ENCODE results near the gene PRSS21. TPM values are rescaled to one million over a fixed set of nuclear protein-coding genes. Genes with fewer than 3 reads are reported as not detected.
A peak's percentile ranks its signal among the peaks of the same experiment; 100 is the strongest.

The PRSS21 gene
- total and polyA plus RNA-seq, 2 donors from 2014 or later, result 0.54 TPM; not detected in 1

GRCh38 chr16:2819179-2819938 is 2.3 kb downstream of the PRSS21 start:
- Histone ChIP-seq H3K9ac (ENCODE audit: low read length in 3 of 3) (no peak overlapping the region), H3K27ac (ENCODE audit: low read depth in 2 of 2, low read length in 2 of 2) (no peak overlapping the region), H3K9me3 (ENCODE audit: control insufficient read depth in 2 of 3, insufficient read depth in 1 of 3, low read length in 3 of 3) (no peaks in the 10 kb centered on the region), H3K36me3 (ENCODE audit: control insufficient read depth in 2 of 3, insufficient read depth in 3 of 3, low read length in 3 of 3) (no peaks in the 10 kb centered on the region), H3K27me3 (ENCODE audit: control insufficient read depth, insufficient read depth, low read length) (no peaks in the 10 kb centered on the region), H3K4me1 (ENCODE audit: control insufficient read depth in 2 of 3, insufficient read depth in 2 of 3, low read depth in 1 of 3, low read length in 3 of 3) (no peaks in the 10 kb centered on the region), H3K4me3 (ENCODE audit: low read length in 3 of 3) (no peak overlapping the region)
- TF ChIP-seq, protein P1, sequence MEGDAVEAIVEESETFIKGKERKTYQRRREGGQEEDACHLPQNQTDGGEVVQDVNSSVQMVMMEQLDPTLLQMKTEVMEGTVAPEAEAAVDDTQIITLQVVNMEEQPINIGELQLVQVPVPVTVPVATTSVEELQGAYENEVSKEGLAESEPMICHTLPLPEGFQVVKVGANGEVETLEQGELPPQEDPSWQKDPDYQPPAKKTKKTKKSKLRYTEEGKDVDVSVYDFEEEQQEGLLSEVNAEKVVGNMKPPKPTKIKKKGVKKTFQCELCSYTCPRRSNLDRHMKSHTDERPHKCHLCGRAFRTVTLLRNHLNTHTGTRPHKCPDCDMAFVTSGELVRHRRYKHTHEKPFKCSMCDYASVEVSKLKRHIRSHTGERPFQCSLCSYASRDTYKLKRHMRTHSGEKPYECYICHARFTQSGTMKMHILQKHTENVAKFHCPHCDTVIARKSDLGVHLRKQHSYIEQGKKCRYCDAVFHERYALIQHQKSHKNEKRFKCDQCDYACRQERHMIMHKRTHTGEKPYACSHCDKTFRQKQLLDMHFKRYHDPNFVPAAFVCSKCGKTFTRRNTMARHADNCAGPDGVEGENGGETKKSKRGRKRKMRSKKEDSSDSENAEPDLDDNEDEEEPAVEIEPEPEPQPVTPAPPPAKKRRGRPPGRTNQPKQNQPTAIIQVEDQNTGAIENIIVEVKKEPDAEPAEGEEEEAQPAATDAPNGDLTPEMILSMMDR (IDR thresholded peaks at IDR 0.05; ENCODE audit: borderline replicate concordance, extremely low read depth, insufficient read depth), result no peak
- DNase-seq (no peak), FAIRE-seq (no peak)
- intact Hi-C loops (cut with DNase I), result no loop called here

- Histone ChIP-seq H3K9ac (ENCODE audit: low read length in 3 of 3) (no peak overlapping the region), H3K27me3 (ENCODE audit: control insufficient read depth, insufficient read depth, low read length) (no peaks in the 10 kb centered on the region), H3K4me1 (ENCODE audit: control insufficient read depth in 2 of 3, insufficient read depth in 2 of 3, low read depth in 1 of 3, low read length in 3 of 3) (no peaks in the 10 kb centered on the region), H3K4me3 (ENCODE audit: low read length in 3 of 3) (no peak overlapping the region), H3K36me3 (ENCODE audit: control insufficient read depth in 2 of 3, insufficient read depth in 3 of 3, low read length in 3 of 3) (no peaks in the 10 kb centered on the region), H3K9me3 (ENCODE audit: control insufficient read depth in 2 of 3, insufficient read depth in 1 of 3, low read length in 3 of 3) (no peaks in the 10 kb centered on the region), H3K27ac (ENCODE audit: low read depth in 2 of 2, low read length in 2 of 2) (no peak overlapping the region)
- FAIRE-seq, result no peak
- intact Hi-C loops (cut with DNase I), result no loop called here
- peak in 1 of 5 donors; percentile 25 for DNase-seq
- TF ChIP-seq, protein P1 (IDR thresholded peaks at IDR 0.05; ENCODE audit: borderline replicate concordance, extremely low read depth, insufficient read depth), result no peak
Measured at GRCh38 chr16:2819939-2820835, 3.1 kb downstream of the PRSS21 start.

GRCh38 chr16:2820836-2821486 is 3.9 kb downstream of the PRSS21 start:
- H3K36me3 ChIP-seq (ENCODE audit: control insufficient read depth in 2 of 3, insufficient read depth in 3 of 3, low read length in 3 of 3), result no peaks in the 10 kb centered on the region
- H3K9me3 ChIP-seq (ENCODE audit: control insufficient read depth in 2 of 3, insufficient read depth in 1 of 3, low read length in 3 of 3), result no peaks in the 10 kb centered on the region
- H3K9ac ChIP-seq (ENCODE audit: low read length in 3 of 3), result no peak overlapping the region
- DNase-seq (no peak), FAIRE-seq (no peak)
- H3K27ac ChIP-seq (ENCODE audit: low read depth in 2 of 2, low read length in 2 of 2), result no peak overlapping the region
- intact Hi-C loops (cut with DNase I), result no loop called here
- TF ChIP-seq, protein P1 (IDR thresholded peaks at IDR 0.05; ENCODE audit: borderline replicate concordance, extremely low read depth, insufficient read depth), result no peak
- H3K27me3 ChIP-seq (ENCODE audit: control insufficient read depth, insufficient read depth, low read length), result no peaks in the 10 kb centered on the region
- H3K4me1 ChIP-seq (ENCODE audit: control insufficient read depth in 2 of 3, insufficient read depth in 2 of 3, low read depth in 1 of 3, low read length in 3 of 3), result no peaks in the 10 kb centered on the region
- H3K4me3 ChIP-seq (ENCODE audit: low read length in 3 of 3), result no peak overlapping the region

All from kidney (tissue), 14 donors.